DOHH2 (cell line): ENCODE measurements around the gene HLCS.

Experiments
- EZH2phosphoT487 ChIP-seq: fragments of 200-600 bp; sonication (generic); IDR thresholded peaks from 2 replicates; pipeline ENCODE4 v1.6.1; 2017; ENCODE audit warnings: borderline replicate concordance, mild to moderate bottlenecking, antibody characterized with exemption, low read length, moderate library complexity, mixed read lengths
- TF ChIP-seq, protein P1 (sequence below): fragments of 200-600 bp; sonication (generic); IDR thresholded peaks from one replicate; pipeline ENCODE4 v1.5.1; 2014; ENCODE audit warnings: antibody characterized with exemption, mild to moderate bottlenecking, low read depth, low read length; ENCODE audit not compliant: poor library complexity, severe bottlenecking

DNA sequence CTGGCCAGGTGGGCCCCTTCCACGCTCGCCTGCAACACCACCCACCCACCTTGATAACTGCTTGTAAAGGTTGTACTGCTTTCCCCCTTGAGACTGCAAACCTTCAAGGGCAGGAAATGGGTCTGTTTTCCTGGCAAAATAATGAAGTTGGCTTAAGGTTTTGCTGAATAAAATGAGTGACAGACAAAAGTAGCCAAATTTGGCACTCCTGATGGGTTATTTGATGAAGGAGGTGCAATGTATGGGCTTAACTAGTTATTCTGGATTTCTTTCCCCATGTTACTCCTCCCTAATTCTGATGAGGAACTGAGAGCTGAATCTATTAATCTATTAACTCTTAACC, 14.6 kb upstream of the HLCS start:
- TF ChIP-seq, protein P1, sequence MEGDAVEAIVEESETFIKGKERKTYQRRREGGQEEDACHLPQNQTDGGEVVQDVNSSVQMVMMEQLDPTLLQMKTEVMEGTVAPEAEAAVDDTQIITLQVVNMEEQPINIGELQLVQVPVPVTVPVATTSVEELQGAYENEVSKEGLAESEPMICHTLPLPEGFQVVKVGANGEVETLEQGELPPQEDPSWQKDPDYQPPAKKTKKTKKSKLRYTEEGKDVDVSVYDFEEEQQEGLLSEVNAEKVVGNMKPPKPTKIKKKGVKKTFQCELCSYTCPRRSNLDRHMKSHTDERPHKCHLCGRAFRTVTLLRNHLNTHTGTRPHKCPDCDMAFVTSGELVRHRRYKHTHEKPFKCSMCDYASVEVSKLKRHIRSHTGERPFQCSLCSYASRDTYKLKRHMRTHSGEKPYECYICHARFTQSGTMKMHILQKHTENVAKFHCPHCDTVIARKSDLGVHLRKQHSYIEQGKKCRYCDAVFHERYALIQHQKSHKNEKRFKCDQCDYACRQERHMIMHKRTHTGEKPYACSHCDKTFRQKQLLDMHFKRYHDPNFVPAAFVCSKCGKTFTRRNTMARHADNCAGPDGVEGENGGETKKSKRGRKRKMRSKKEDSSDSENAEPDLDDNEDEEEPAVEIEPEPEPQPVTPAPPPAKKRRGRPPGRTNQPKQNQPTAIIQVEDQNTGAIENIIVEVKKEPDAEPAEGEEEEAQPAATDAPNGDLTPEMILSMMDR = no peak
- no peak for TF ChIP-seq EZH2phosphoT487
